GM06990 (cell line): ENCODE measurements around the gene CCL14.
"Not testable (repeated sequence)": the region's sequence is repeated elsewhere in the genome, so short reads cannot be mapped to it uniquely, and the experiment has no call there.

ENCODE experiments used
- DNase-seq: peaks from one replicate; pipeline ENCODE4 v3.0.0-alpha.2; 2011; ENCODE audit not compliant: insufficient read length; ENCODE audit errors: extremely low read depth
- H3K27me3 ChIP-seq: replicated peaks from 2 replicates; pipeline ENCODE4 v1.6.0; 2011; ENCODE audit warnings: low read length; ENCODE audit not compliant: control insufficient read depth, insufficient read depth
- H3K36me3 ChIP-seq: 2 replicates; pipeline ENCODE4 v1.5.1; 2011; ENCODE audit warnings: low read length; ENCODE audit not compliant: control insufficient read depth, insufficient read depth
- H3K4me3 ChIP-seq: replicated peaks from 2 replicates; pipeline ENCODE4 v1.5.1; 2011; ENCODE audit warnings: low read depth, mild to moderate bottlenecking, control low read depth, low read length
- TF ChIP-seq, protein P1 (sequence below): IDR thresholded peaks from 2 replicates; pipeline ENCODE4 v1.5.1; 2011; ENCODE audit warnings: low read length, control low read depth, mild to moderate bottlenecking, inconsistent platforms; ENCODE audit not compliant: insufficient read depth, poor library complexity, severe bottlenecking

Gene CCL14

DNA sequence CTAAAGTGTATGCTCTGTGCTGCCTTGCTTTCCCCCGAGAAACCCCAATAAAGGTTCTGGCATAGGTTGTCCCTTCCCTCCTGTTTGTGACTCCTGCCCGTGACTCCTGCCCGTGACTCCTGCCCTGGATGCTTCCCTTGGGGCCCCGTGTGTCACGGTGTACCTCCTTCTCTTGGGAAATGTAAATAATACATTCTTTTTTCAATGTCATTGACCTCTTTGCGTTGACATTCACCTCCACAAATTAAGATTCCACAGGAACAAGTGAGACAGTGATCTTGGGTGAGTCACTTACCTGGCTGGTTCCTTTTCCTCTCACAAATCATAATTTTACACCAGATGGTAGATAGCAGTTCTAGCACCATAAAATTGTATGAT lies 14.2 kb upstream of the CCL14 start:
- Histone ChIP-seq H3K27me3 (no peaks in the 10 kb centered on the region), H3K36me3 (no peaks in the 10 kb centered on the region), H3K4me3 (no peak overlapping the region)
- TF ChIP-seq, protein P1, sequence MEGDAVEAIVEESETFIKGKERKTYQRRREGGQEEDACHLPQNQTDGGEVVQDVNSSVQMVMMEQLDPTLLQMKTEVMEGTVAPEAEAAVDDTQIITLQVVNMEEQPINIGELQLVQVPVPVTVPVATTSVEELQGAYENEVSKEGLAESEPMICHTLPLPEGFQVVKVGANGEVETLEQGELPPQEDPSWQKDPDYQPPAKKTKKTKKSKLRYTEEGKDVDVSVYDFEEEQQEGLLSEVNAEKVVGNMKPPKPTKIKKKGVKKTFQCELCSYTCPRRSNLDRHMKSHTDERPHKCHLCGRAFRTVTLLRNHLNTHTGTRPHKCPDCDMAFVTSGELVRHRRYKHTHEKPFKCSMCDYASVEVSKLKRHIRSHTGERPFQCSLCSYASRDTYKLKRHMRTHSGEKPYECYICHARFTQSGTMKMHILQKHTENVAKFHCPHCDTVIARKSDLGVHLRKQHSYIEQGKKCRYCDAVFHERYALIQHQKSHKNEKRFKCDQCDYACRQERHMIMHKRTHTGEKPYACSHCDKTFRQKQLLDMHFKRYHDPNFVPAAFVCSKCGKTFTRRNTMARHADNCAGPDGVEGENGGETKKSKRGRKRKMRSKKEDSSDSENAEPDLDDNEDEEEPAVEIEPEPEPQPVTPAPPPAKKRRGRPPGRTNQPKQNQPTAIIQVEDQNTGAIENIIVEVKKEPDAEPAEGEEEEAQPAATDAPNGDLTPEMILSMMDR = no peak
- no peak for DNase-seq

DNA sequence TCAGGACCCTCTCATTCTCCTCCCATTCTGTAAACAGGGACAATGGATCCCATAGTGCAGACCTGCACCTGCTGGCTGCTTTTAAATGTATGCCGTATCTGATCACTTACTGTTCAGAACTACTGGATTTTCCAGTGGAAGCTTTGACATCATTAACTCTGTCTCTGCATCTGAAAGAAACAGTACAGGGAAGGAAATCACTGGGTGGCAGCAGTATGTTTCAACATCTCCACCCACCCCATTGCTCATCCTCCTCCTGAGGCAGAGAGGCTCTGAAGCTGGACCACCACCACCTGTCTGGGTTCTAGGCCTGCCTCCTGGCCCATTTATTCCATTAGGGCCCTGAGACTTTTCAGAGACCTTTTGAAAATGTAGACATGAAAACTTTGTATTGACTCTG lies 12.2 kb upstream of the CCL14 start:
- TF ChIP-seq, protein P1 = no peak
- Histone ChIP-seq H3K27me3 (no peaks in the 10 kb centered on the region), H3K36me3 (no peaks in the 10 kb centered on the region), H3K4me3 (no peak overlapping the region)
- DNase-seq = no peak

DNA sequence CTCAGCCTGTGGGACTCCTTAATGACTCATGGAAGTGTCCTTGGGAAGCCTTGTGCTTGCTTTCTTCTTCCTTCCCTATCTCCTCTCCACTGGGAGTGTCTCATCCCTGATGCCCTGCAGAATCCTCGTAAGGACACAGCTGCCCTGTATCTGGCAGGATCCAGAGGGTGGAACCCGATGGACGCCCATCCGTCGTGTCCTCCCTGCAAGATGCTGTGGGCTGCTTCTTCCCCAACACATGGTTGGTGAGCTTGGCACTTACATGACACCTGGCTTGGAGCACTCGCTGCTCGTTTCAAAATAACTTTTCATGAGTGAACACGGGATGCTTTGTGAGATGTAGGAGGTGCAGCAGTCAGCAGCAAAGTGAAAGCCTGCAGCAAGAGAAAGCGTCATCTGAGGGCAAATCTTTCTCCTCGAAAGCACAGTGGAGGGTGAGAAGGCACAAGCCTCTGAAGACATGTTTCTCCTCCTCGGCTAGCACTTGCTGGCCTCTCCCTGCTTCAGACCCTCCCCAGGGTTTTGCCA lies 11.6 kb upstream of the CCL14 start:
- H3K4me3 ChIP-seq = no peak overlapping the region
- TF ChIP-seq, protein P1 = no peak
- no peak for DNase-seq
- H3K27me3 ChIP-seq = no peaks in the 10 kb centered on the region
- H3K36me3 ChIP-seq = no peaks in the 10 kb centered on the region

DNA sequence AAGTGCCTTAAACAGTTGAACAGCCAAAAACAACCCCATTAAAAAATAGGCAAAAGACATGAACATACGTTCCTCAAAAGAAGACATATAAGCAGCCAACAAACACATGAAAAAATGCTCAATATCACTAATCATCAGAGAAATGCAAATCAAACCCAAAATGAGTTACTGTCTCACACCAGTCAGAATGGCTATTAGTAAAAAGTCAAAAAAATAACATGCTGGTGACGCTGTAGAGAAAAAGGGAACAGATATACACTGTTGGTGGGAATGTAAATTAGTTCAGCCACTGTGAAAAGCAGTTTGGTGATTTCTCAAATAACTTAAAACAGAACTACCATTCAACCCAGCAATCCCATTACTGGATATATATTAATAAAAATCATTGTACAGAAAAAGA lies 8.8 kb upstream of the CCL14 start:
- H3K36me3 ChIP-seq, H3K4me3 ChIP-seq, DNase-seq, H3K27me3 ChIP-seq: not testable (repeated sequence)

DNA sequence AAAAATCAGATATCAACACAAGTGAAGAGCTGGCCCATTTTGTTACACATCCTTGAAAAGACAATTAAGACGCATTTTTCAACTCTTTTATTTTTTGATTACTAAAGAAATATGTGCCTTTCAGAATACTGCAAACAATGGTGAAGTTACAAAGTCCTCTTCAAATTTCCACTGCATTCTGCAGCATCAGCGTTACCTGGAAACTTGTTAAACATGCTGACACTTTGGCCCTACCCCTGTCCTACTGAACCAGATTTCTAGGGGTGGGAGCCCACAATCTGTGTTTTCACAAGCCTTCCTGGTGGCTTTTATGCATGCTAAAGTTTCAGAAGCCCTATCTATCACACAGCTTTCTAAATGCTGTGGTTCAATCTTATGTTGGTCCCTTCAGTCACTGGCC lies 4.5 kb upstream of the CCL14 start:
- Histone ChIP-seq H3K27me3 (no peaks in the 10 kb centered on the region), H3K4me3 (no peak overlapping the region), H3K36me3 (no peaks in the 10 kb centered on the region)
- DNase-seq = no peak
- TF ChIP-seq, protein P1 = no peak

DNA sequence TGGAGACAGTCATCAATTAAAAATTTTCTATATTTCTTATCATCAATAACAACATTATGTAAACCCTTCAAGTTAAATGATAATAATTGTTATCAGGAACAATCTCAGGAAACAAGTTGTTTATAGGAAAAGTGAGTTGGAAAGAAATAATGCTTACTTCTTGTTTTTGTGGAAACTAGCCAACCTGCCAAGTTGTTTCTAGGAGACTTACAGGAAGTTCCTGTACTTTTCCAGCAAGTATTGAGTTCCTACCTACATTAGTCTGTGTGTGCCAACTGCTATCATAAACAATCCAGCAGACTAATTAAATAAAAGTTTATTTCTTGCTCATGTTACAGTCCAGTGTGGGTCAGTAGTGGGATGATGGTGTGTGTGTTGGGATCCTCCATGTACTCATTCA lies 1.6 kb upstream of the CCL14 start:
- Histone ChIP-seq H3K36me3 (no peaks in the 10 kb centered on the region), H3K27me3 (no peaks in the 10 kb centered on the region), H3K4me3 (no peak overlapping the region)
- no peak for DNase-seq
- TF ChIP-seq, protein P1 = no peak
